A673 (cell line): Measurements from ENCODE around the gene ACVR1B.

Experiments used
- CTCF ChIP-seq: fragments of 300-800, 200-600 bp; sonication (generic); conservative IDR thresholded peaks from 2 replicates; pipeline ENCODE4 v1.5.1; 2017; ENCODE audit warnings: low read depth, mild to moderate bottlenecking, antibody characterized with exemption, low read length, moderate library complexity, mixed read lengths
- EZH2 ChIP-seq: fragments of 200-600 bp; sonication (generic); IDR thresholded peaks from 2 replicates; pipeline ENCODE4 v1.6.1; 2017; ENCODE audit warnings: borderline replicate concordance, low read depth, mild to moderate bottlenecking, mixed read lengths, antibody characterized with exemption, low read length; ENCODE audit not compliant: poor library complexity, severe bottlenecking

- TF ChIP-seq CTCF (no peak), EZH2 (no peak)
These were observed 78.2 kb downstream of the ACVR1B start for GRCh38 chr12:52029685-52030084.
